ENCODE measurements around the gene AK4.

AK4 gene

GRCh38 chr1:65276197-65276939 is 128.4 kb downstream of the AK4 start:
- DNase-seq (ENCODE audit: low spot score): no peak

- DNase-seq (ENCODE audit: low spot score): peak; percentile 13
These were observed 129.8 kb downstream of the AK4 start for GRCh38 chr1:65277605-65278347.

- DNase-seq (ENCODE audit: low spot score): no peak
These were observed 130.5 kb downstream of the AK4 start for GRCh38 chr1:65278376-65279069.

- DNase-seq (ENCODE audit: low spot score): no peak
These were observed 131.2 kb downstream of the AK4 start for GRCh38 chr1:65279070-65279779.

Small RNA genes lying within 50 kb of the gene (small RNA-seq; reads per million reads assigned to genes)
- 0 reads per million in 2 experiments for gene RPS29P7

Measured in SK-N-DZ (cell line).